Measurements from ENCODE around the gene LPP.
A peak's percentile ranks its signal among the peaks of the same experiment; 100 is the strongest.

Gene LPP

GRCh38 chr3:188164248-188164687 lies 10.3 kb downstream of the LPP start:
- POLR2A ChIA-PET (ENCODE audit: low non-redundant PET) = no interaction called here
- no peak for TF ChIP-seq CTCF (conservative IDR thresholded peaks at IDR 0.05; ENCODE audit: low read depth)
- CTCF ChIA-PET = interaction anchor here (0.6 to 0.7 kb wide), 2 partner anchors 423 to 1348 kb away, joined by 3 read pairs; no protein-coding TSS in a partner anchor
- peak; percentile 26 for DNase-seq (ENCODE audit: low spot score)
- no peak overlapping the region for H3K27ac ChIP-seq

- H3K27ac ChIP-seq = no peak overlapping the region
- CTCF ChIA-PET = no interaction called here
- POLR2A ChIA-PET (ENCODE audit: low non-redundant PET) = no interaction called here
- DNase-seq (ENCODE audit: low spot score) = no peak
- TF ChIP-seq CTCF (conservative IDR thresholded peaks at IDR 0.05; ENCODE audit: low read depth) = no peak
Observed at GRCh38 chr3:188165596-188165995, 11.6 kb downstream of the LPP start.

GRCh38 chr3:188166441-188166840 lies 12.5 kb downstream of the LPP start:
- TF ChIP-seq CTCF (conservative IDR thresholded peaks at IDR 0.05; ENCODE audit: low read depth) = no peak
- no peak for DNase-seq (ENCODE audit: low spot score)
- ChIA-PET CTCF (no interaction called here), POLR2A (ENCODE audit: low non-redundant PET) (no interaction called here)
- no peak overlapping the region for H3K27ac ChIP-seq

- no peak overlapping the region for H3K27ac ChIP-seq
- DNase-seq (ENCODE audit: low spot score) = no peak
- ChIA-PET POLR2A (ENCODE audit: low non-redundant PET) (no interaction called here), CTCF (interaction anchor here (0.6 kb wide), 1 partner anchor 427 kb away, joined by 3 read pairs; no protein-coding TSS in a partner anchor)
- no peak for TF ChIP-seq CTCF (conservative IDR thresholded peaks at IDR 0.05; ENCODE audit: low read depth)
Observed at GRCh38 chr3:188168186-188168585, 14.2 kb downstream of the LPP start.

GRCh38 chr3:188168648-188169047 lies 14.7 kb downstream of the LPP start:
- H3K27ac ChIP-seq = no peak overlapping the region
- DNase-seq (ENCODE audit: low spot score) = no peak
- ChIA-PET CTCF (no interaction called here), POLR2A (ENCODE audit: low non-redundant PET) (no interaction called here)
- TF ChIP-seq CTCF (conservative IDR thresholded peaks at IDR 0.05; ENCODE audit: low read depth) = no peak

- POLR2A ChIA-PET (ENCODE audit: low non-redundant PET) = interaction anchor here (0.7 kb wide), 1 partner anchor 388 kb away, joined by 6 read pairs; no protein-coding TSS in a partner anchor
- no peak for TF ChIP-seq CTCF (conservative IDR thresholded peaks at IDR 0.05; ENCODE audit: low read depth)
- CTCF ChIA-PET = no interaction called here
- no peak for DNase-seq (ENCODE audit: low spot score)
- no peak overlapping the region for H3K27ac ChIP-seq
Observed at GRCh38 chr3:188169830-188170455, 16.0 kb downstream of the LPP start.
